ENCODE data around the gene SDK1.

SDK1 gene

GRCh38 chr7:3438352-3438751 is 137.3 kb downstream of the SDK1 start:
- H3K4me3 ChIP-seq (ENCODE audit: control insufficient read depth, low read depth, low read length) = no peak overlapping the region
- DNase-seq (ENCODE audit: low read depth) = no peak

GRCh38 chr7:3439333-3440030 is 138.4 kb downstream of the SDK1 start:
- no peak for TF ChIP-seq CTCF (conservative IDR thresholded peaks at IDR 0.05; ENCODE audit: control insufficient read depth, insufficient read depth, low read depth, low read length)
- DNase-seq (ENCODE audit: low read depth) = peak; percentile 97

More at GRCh38 chr7:3438352-3438751, 137.3 kb downstream of the SDK1 start:
- no peak for TF ChIP-seq CTCF (conservative IDR thresholded peaks at IDR 0.05; ENCODE audit: control insufficient read depth, insufficient read depth, low read depth, low read length)

GRCh38 chr7:3440509-3440908 is 139.5 kb downstream of the SDK1 start:
- TF ChIP-seq CTCF (conservative IDR thresholded peaks at IDR 0.05; ENCODE audit: control insufficient read depth, insufficient read depth, low read depth, low read length) = no peak
- DNase-seq (ENCODE audit: low read depth) = no peak
- H3K4me3 ChIP-seq (ENCODE audit: control insufficient read depth, low read depth, low read length) = no peak overlapping the region

More at GRCh38 chr7:3439333-3440030, 138.4 kb downstream of the SDK1 start:
- H3K4me3 ChIP-seq (ENCODE audit: control insufficient read depth, low read depth, low read length) = no peak overlapping the region

- no peak for DNase-seq (ENCODE audit: low read depth)
- no peak for TF ChIP-seq CTCF (conservative IDR thresholded peaks at IDR 0.05; ENCODE audit: control insufficient read depth, insufficient read depth, low read depth, low read length)
- H3K4me3 ChIP-seq (ENCODE audit: control insufficient read depth, low read depth, low read length) = no peak overlapping the region
These were observed 142.7 kb downstream of the SDK1 start for GRCh38 chr7:3443716-3444115.

GRCh38 chr7:3446786-3447185 is 145.7 kb downstream of the SDK1 start:
- no peak for TF ChIP-seq CTCF (conservative IDR thresholded peaks at IDR 0.05; ENCODE audit: control insufficient read depth, insufficient read depth, low read depth, low read length)
- DNase-seq (ENCODE audit: low read depth) = peak; percentile 60
- no peak overlapping the region for H3K4me3 ChIP-seq (ENCODE audit: control insufficient read depth, low read depth, low read length)

- no peak overlapping the region for H3K4me3 ChIP-seq (ENCODE audit: control insufficient read depth, low read depth, low read length)
- no peak for DNase-seq (ENCODE audit: low read depth)
- no peak for TF ChIP-seq CTCF (conservative IDR thresholded peaks at IDR 0.05; ENCODE audit: control insufficient read depth, insufficient read depth, low read depth, low read length)
These were observed 150.6 kb downstream of the SDK1 start for GRCh38 chr7:3451701-3452100.

Measured in fibroblast of mammary gland (primary cell).